Activated CD4-positive, alpha-beta memory T cell treated with anti-CD3 and anti-CD28 coated beads, Interleukin-2, amount 10 ng/mL, durations not matched to agents 7 days and 5 days (primary cell): Measurements from ENCODE around the gene CC2D1A. TPM values are rescaled to one million over a fixed set of nuclear protein-coding genes. Genes with fewer than 3 reads are reported as not detected.
A peak's percentile ranks its signal among the peaks of the same experiment; 100 is the strongest.

Source experiments
- CTCF ChIA-PET: fragments of 350-600 bp; sonication (Branson Sonifier 250); formaldehyde crosslinking; loops from one replicate; lab custom pipeline; 2021; ENCODE audit warnings: antibody characterized with exemption, inconsistent platforms; lab: Charles Lee
- POLR2A ChIA-PET: fragments of 350-600 bp; sonication (Branson Sonifier 250); formaldehyde crosslinking; loops from one replicate; lab custom pipeline; 2021; ENCODE audit warnings: antibody characterized with exemption; lab: Charles Lee
- DNase-seq: peaks from one replicate; pipeline ENCODE4 v3.0.0-alpha.2; 2020
- H3K27ac Mint-ChIP-seq: one replicate; pipeline ENCODE4 v1.8.0; 2021; ENCODE audit warnings: mild to moderate bottlenecking, mixed read lengths
- H3K27me3 Mint-ChIP-seq: one replicate; pipeline ENCODE4 v1.8.0; 2021; ENCODE audit warnings: mixed read lengths
- H3K36me3 Mint-ChIP-seq: one replicate; pipeline ENCODE4 v1.8.0; 2021; ENCODE audit warnings: low read depth, mixed read lengths
- H3K4me1 Mint-ChIP-seq: one replicate; pipeline ENCODE4 v1.8.0; 2021; ENCODE audit warnings: mixed read lengths
- H3K4me3 Mint-ChIP-seq: one replicate; pipeline ENCODE4 v1.8.0; 2021; ENCODE audit warnings: mild to moderate bottlenecking, mixed read lengths
- H3K9me3 Mint-ChIP-seq: one replicate; pipeline ENCODE4 v1.8.0; 2021; ENCODE audit warnings: mixed read lengths
- total RNA-seq, 2 experiments: library from RNA; stranded (reverse); gene quantifications; one replicate each; pipeline ENCODE4 v1.2.3, GENCODE V29; 2021

The CC2D1A gene
- total RNA-seq, 2 experiments from 2014 or later: 30.6 to 32.7 TPM

DNA sequence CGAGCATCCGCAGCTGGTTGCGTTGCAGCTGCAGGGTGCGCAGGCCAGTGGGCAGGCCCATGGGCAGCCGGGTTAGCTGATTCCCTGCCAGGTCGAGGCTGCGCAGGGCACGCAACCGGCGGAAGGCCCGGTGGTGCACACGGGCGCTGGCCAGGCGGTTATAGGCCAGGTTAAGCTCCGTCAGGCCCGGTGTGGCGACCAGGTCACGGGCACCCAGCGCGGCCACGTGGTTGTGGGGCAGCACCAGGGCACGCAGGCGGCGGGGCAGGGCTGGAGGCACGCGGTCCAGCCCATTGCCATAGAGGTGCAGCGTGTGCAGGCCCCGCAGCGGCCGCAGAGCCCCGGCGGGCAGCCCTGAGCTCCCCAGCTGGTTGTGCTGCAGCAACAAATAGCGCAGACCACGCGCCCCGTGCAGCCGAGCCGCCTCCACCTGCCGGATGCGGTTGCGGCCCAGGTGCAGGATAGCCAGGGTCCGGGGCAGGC, 27.0 kb downstream of the CC2D1A start:
- peaks cover 3% of the 10 kb centered on the region for H3K4me1 Mint-ChIP-seq
- peaks cover 7% of the 10 kb centered on the region for H3K27me3 Mint-ChIP-seq
- POLR2A ChIA-PET: interaction anchor here (1.2 kb wide), 1 partner anchor 54 kb away, joined by 3 read pairs; no protein-coding TSS in a partner anchor
- no peak overlapping the region for H3K4me3 Mint-ChIP-seq
- no peaks in the 10 kb centered on the region for H3K9me3 Mint-ChIP-seq
- no peak overlapping the region for H3K27ac Mint-ChIP-seq
- no peak for DNase-seq
- peaks cover 6% of the 10 kb centered on the region for H3K36me3 Mint-ChIP-seq
- CTCF ChIA-PET: interaction anchor here (0.9 kb wide), 1 partner anchor 139 kb away, joined by 3 read pairs; the partner anchor contains the start of gene MISP3

DNA sequence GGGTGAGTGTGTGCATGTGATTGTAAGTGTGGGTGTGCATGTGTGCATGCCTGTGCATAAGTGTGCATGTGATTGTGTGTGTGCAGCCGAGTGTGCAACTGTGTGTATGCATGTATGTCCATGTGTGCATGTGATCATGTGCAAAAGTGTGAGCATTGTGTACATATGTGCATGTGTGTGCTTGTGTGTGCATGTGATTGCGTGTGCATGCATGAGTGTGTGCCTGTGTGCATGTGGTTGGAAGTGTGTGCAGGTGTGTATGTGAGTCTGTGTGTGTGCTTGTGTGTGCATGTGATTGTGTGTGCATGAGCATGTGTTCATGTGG, 28.7 kb downstream of the CC2D1A start:
- H3K36me3 Mint-ChIP-seq: no peaks in the 10 kb centered on the region
- no peak for DNase-seq
- ChIA-PET POLR2A (no interaction called here), CTCF (no interaction called here)
- H3K9me3 Mint-ChIP-seq: no peaks in the 10 kb centered on the region
- no peak overlapping the region for H3K4me3 Mint-ChIP-seq
- H3K27me3 Mint-ChIP-seq: peaks cover 7% of the 10 kb centered on the region
- H3K4me1 Mint-ChIP-seq: peaks cover 3% of the 10 kb centered on the region
- no peak overlapping the region for H3K27ac Mint-ChIP-seq

DNA sequence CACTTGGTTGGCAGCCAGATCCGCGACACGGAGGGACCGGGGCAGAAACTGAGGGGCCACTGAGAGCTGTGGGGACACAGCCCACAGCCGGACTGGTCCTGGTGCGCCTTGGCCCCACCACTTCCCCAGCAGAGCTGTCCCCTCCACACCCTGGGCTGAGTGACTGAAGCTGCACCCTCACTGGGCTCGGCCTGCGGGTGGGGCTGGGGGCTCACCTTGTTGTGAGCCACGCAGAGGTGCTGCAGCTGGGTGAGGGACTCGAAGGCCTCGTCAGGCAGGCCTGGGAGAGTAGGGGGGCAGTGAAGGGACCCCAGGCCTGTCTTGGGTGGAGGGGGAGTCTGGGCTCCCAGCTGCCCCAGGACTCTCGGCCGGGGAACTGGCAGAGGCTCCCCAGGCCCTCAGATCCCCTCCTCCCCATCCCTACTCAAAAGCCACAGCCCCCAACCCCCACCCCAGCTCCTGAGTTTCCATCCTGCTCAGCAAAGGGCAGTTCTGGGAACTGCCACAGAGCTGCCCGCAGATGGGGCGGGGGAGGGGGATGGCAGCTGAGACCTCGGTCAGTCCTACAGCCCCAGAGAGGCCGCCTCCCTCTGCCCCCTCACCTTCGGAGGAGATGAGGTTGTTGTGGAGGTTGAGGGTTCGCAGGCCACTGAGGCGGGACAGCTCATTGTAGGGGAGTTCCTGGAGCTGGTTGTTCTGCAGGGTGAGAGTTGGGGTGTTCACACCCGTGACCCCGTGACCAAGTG, 29.9 kb downstream of the CC2D1A start:
- ChIA-PET POLR2A (no interaction called here), CTCF (no interaction called here)
- Mint-ChIP-seq H3K4me1 (peaks cover 3% of the 10 kb centered on the region), H3K27ac (no peak overlapping the region), H3K9me3 (no peaks in the 10 kb centered on the region), H3K4me3 (no peak overlapping the region), H3K27me3 (peaks cover 7% of the 10 kb centered on the region), H3K36me3 (no peaks in the 10 kb centered on the region)
- no peak for DNase-seq

DNA sequence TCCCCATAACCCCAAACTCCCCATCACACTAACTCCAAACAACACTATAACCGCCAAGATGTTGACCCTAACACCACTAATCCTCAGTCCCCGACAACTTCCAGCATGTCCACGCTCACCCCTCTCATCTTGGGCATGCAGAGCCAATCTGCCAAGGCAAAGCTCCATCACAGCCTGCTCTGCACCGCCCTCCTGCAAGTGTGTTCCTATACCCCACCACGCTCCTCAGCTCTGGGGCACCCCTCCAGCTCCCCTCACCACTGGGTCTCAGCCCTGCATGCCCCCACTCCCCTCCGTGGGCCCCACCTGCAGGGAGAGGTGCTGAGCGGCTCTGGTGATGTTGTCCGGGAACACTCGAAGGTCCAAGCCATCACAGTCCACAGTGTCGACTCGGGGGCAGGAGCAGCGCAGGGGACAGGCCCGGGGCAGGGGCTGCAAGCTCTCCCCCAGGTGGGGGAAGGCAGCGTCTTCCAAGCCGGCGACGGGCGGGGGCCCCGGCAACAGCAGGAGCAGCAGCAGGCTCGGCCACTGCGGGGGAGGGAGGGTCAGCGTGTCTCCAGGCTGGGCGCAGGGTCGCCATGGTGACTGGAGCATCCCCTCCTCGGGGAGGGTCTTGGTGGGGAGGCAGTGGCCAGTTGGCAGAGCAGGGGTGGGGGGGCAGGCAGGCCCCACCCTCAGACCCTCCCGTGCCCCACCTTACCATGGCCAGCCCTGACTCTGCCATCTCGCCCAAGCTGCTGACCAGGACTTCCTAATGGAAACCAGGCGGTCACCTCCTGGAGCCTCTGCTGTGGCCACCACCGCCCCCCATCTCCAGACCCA, 31.7 kb downstream of the CC2D1A start:
- Mint-ChIP-seq H3K27ac (no peak overlapping the region), H3K4me1 (peaks cover 3% of the 10 kb centered on the region), H3K27me3 (peaks cover 7% of the 10 kb centered on the region), H3K4me3 (no peak overlapping the region), H3K9me3 (no peaks in the 10 kb centered on the region), H3K36me3 (no peaks in the 10 kb centered on the region)
- POLR2A ChIA-PET: interaction anchor here (1.3 kb wide), 2 partner anchors 38 to 68 kb away, joined by 3 to 5 read pairs; partner anchors contain the start of gene RFX1
- no peak for DNase-seq
- CTCF ChIA-PET: no interaction called here

DNA sequence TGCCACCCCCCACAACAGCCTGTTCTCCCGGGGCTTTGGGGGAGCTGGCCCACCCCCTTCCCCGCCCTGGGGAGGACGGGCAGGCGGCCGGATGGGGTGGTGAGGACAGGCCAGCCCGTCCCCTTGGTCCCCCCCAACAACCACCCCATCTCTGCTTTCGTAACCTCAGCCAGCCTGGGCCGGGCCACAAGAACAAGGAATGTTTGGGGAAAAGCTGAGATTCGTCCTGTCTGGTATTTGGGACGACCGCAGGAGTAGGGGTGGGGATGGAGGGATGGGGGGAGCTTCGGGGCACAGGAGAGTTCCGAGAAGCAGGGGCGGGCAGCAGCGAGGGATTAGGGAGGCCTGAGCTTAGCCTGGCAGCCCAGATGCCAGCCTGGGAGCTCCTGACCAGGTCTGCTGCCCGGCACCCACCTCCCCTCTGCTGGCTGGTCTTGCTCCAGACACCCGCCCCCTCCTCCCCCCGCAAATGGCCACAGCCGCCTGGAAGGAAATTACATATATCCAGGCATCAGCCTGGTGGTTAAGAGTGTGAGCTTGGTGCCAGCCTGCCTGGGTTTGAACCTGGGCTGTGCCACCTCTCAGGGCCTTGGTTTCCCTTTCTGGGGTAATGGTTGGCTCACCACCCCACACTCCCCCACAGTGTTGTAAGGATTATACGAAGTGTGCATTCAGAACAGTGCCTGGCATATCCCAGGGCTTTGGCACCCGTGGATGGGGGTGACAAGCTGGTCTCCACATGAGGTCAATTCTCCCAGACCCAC, 32.5 kb downstream of the CC2D1A start, which contains the start of gene PODNL1:
TSS of gene PODNL1 (minus strand) at position 117 of the 764 bp plus-strand sequence. CDS start 236 bp downstream, outside the sequence.
- Mint-ChIP-seq H3K9me3 (no peaks in the 10 kb centered on the region), H3K36me3 (no peaks in the 10 kb centered on the region), H3K4me3 (no peak within 1 kb of the TSS), H3K27ac (no peak within 1 kb of the TSS), H3K4me1 (peaks cover 3% of the 10 kb centered on the region), H3K27me3 (peaks cover 7% of the 10 kb centered on the region)
- ChIA-PET POLR2A (interaction anchor here (1.3 kb wide), 2 partner anchors 39 to 67 kb away, joined by 3 to 5 read pairs; partner anchors contain the start of gene RFX1), CTCF (interaction anchor here (0.6 kb wide), 2 partner anchors 103 to 688 kb away, joined by 4 to 5 read pairs; no protein-coding TSS in a partner anchor)
- no peak for DNase-seq

DNA sequence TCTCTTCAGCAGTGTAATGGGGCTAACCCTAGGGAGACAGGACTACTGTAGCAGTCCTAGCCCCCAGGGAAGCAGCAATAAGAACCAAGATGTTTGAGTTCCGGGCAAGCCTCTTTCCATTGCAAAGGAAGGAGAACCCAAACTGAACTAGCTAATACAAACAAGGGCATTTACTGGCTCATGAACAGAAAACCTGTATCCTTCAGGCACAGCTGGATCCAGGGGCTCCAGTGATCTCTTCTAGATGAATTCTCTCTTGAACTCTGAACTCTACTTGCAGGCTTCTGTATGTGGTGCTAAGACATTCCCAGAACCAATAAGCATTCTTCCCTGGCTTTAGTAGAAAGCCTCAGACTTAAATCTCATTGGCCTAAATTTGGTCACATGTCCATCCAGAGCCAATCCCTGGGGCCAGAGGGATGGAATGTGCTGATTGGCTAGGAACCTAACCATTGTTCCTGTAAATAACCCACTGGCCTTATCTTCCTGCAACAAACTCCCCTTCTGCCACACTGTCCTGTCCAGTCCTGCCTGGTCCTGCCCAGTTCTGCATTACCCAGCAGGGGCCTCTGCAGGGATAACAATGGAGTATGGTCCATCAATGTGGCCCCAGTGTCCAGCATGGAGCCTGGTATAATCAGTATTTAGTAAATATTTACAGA, 36.2 kb downstream of the CC2D1A start:
- H3K27ac Mint-ChIP-seq: no peak overlapping the region
- peaks cover 2% of the 10 kb centered on the region for H3K27me3 Mint-ChIP-seq
- no peaks in the 10 kb centered on the region for H3K36me3 Mint-ChIP-seq
- H3K4me3 Mint-ChIP-seq: no peak overlapping the region
- POLR2A ChIA-PET: no interaction called here
- H3K9me3 Mint-ChIP-seq: no peaks in the 10 kb centered on the region
- peaks cover 2% of the 10 kb centered on the region for H3K4me1 Mint-ChIP-seq
- CTCF ChIA-PET: no interaction called here
- no peak for DNase-seq

DNA sequence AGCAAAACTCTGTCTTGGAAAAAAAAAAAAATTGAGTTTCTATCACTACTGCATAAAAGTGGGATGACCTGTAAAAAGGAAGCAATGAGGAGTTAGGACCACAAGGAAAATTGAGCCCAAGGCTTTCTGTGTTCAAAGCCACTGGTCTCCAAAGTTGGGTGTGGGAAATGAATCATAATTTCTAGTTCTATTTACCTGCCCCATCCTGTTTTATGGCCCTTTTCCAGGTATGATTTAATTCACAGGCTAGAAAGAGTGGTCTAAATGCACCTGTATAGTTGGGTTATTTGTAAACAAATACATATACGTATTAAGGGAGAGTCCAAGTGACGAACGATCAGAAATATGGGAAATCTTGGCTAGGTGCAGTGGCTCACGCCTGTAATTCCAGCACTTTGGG, 40.4 kb downstream of the CC2D1A start:
- Mint-ChIP-seq H3K27ac (no peak overlapping the region), H3K27me3 (no peaks in the 10 kb centered on the region), H3K4me1 (no peaks in the 10 kb centered on the region), H3K4me3 (no peak overlapping the region), H3K36me3 (no peaks in the 10 kb centered on the region), H3K9me3 (no peaks in the 10 kb centered on the region)
- ChIA-PET POLR2A (no interaction called here), CTCF (no interaction called here)
- DNase-seq: no peak

DNA sequence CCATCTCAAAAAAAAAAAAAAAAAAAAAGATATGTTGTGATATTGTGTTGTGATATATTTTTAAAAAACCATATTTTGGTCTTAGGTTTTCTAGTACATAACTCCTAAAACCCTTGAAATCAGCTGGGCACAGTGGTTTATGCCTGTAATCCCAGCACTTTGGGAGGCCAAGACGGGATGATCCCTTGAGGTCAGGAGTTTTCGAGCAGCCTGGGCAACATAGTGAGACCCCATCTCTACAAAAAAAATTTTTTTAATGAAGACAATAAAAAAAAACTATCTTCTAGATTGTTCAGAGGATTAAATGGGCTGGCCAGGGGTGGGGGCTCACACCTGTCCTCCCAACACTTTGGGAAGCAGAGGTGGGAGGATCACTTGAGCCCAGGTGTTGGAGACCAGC, 45.0 kb downstream of the CC2D1A start:
- Mint-ChIP-seq H3K4me1 (peaks cover 19% of the 10 kb centered on the region), H3K9me3 (no peaks in the 10 kb centered on the region), H3K36me3 (peaks cover 14% of the 10 kb centered on the region), H3K4me3 (no peak overlapping the region), H3K27me3 (no peaks in the 10 kb centered on the region), H3K27ac (no peak overlapping the region)
- DNase-seq: no peak
- ChIA-PET CTCF (interaction anchor here (1.3 to 2.8 kb wide), 4 partner anchors 48 to 98 kb away, joined by 3 to 11 read pairs (median 4); partner anchors contain the start of gene RFX1), POLR2A (interaction anchor here (0.7 to 4.5 kb wide), 6 partner anchors 22 to 165 kb away, joined by 3 to 58 read pairs (median 17); partner anchors contain the start of genes IL27RA and RFX1)

DNA sequence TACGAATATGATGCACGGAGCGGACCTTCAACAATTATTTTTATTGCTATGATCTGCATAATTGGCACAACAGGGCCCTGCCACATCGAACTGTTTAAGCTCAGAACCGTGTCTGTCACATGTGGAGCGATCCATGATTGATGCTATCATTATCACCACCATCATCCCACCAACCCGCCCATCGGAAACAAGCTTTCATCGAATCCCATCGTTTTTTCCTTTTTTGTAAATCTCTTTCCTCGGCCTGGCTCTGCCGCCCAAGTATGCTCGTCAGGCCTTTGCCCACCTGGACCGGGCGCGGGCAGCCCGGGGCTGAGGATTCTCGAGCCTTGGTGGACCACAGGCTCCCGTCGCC, 45.8 kb downstream of the CC2D1A start:
- H3K9me3 Mint-ChIP-seq: no peaks in the 10 kb centered on the region
- peaks cover 19% of the 10 kb centered on the region for H3K4me1 Mint-ChIP-seq
- POLR2A ChIA-PET: interaction anchor here (0.7 to 4.5 kb wide), 13 partner anchors 11 to 204 kb away, joined by 3 to 58 read pairs (median 4); partner anchors contain the start of genes IL27RA and RFX1
- peak overlapping the region; percentile 95 for H3K4me3 Mint-ChIP-seq
- DNase-seq: no peak
- CTCF ChIA-PET: interaction anchor here (1.1 to 2.8 kb wide), 7 partner anchors 49 to 185 kb away, joined by 3 to 11 read pairs (median 3); partner anchors contain the start of genes ASF1B and RFX1
- H3K27ac Mint-ChIP-seq: peak overlapping the region; percentile 85
- no peaks in the 10 kb centered on the region for H3K27me3 Mint-ChIP-seq
- peaks cover 20% of the 10 kb centered on the region for H3K36me3 Mint-ChIP-seq

DNA sequence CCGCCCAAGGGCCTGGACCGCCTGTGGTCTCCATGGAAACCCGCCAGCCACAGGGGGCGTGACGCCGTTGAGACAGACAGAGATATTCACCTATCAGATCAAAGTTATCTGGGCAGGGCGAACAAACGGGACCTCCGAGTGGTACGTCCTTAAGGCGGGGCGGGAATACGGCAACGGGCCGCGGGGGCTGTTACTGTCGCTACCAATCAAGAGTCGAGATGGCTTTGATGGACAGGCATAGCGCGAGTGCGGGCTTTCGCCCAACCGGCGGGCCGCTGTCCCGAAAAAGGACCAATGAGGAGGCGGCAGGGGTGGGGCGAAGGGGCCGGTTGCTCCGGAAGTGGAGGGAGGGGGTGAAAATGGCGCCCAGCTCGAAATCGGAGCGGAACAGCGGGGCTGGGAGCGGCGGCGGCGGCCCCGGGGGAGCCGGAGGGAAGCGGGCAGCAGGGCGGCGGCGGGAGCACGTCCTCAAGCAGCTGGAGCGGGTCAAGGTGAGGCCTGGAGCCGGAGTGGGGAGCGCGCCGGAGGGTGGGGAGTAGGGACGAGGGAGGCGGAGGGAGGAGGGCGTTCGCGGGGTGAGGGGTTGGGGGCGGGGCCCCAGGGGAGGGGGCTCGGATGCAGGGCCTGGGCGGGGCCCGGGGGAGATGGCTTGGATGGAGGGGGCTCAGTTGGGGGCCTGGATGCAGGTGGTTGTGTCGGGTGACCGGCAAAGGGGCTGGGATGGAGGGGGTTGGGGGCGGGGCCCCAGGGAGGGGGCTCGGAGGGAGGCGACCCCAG, 46.3 kb downstream of the CC2D1A start, which contains the start of gene DCAF15:
TSS of gene DCAF15 (plus strand) at position 356 of the 777 bp plus-strand sequence. CDS start at position 360, 4 bp downstream.
- no peaks in the 10 kb centered on the region for H3K27me3 Mint-ChIP-seq
- CTCF ChIA-PET: interaction anchor here (0.6 to 2.8 kb wide), 13 partner anchors 18 to 579 kb away, joined by 3 to 11 read pairs (median 3); partner anchors contain the start of genes ASF1B, IL27RA, MISP3 and RFX1
- POLR2A ChIA-PET: interaction anchor here (0.8 to 4.5 kb wide), 16 partner anchors 8 to 205 kb away, joined by 3 to 58 read pairs (median 4); partner anchors contain the start of genes IL27RA and RFX1

More for the DNA sequence above, 46.3 kb downstream of the CC2D1A start, which contains the start of gene DCAF15:
- Mint-ChIP-seq H3K9me3 (no peaks in the 10 kb centered on the region), H3K4me3 (peak within 1 kb of the TSS; percentile 95), H3K4me1 (peaks cover 19% of the 10 kb centered on the region), H3K27ac (peak within 1 kb of the TSS; percentile 85), H3K36me3 (peaks cover 24% of the 10 kb centered on the region)
- peak; percentile 99 for DNase-seq
